Cardiac muscle cell (in vitro differentiated cells and primary cell): ENCODE data around the gene NUDT8. TPM values are rescaled to one million over a fixed set of nuclear protein-coding genes. Genes with fewer than 3 reads are reported as not detected.
"Not testable (repeated sequence)": the region's sequence is repeated elsewhere in the genome, so short reads cannot be mapped to it uniquely, and the experiment has no call there.

Source experiments
- DNase-seq, 2 donors: peaks; one replicate each; pipeline versions ENCODE4 v3.0.0 to v3.0.0-alpha.2; 2010 to 2017; ENCODE audit warnings: low read depth in 1 of 2, low spot score in 1 of 2
- H3K27ac ChIP-seq: fragments of 200-600 bp; sonication (generic); 2 replicates; pipeline ENCODE4 v1.5.1; 2016
- H3K27me3 ChIP-seq: fragments of 200-600 bp; sonication (generic); 2 replicates; pipeline ENCODE4 v1.6.0; 2016; ENCODE audit warnings: control low read depth
- H3K36me3 ChIP-seq: fragments of 200-600 bp; sonication (generic); 2 replicates; pipeline ENCODE4 v1.5.1; 2016; ENCODE audit warnings: control low read depth
- H3K4me1 ChIP-seq: fragments of 200-600 bp; sonication (generic); 2 replicates; pipeline ENCODE4 v1.8.1; 2017; ENCODE audit warnings: low read depth, mild to moderate bottlenecking, mixed run types
- H3K4me3 ChIP-seq: fragments of 200-600 bp; sonication (generic); 2 replicates; pipeline ENCODE4 v1.5.1; 2016; ENCODE audit warnings: mild to moderate bottlenecking
- H3K9me3 ChIP-seq: fragments of 200-600 bp; sonication (generic); 2 replicates; pipeline ENCODE4 v1.5.1; 2017; ENCODE audit warnings: low read depth, mild to moderate bottlenecking, control low read depth
- CTCF ChIP-seq: IDR thresholded peaks from 2 replicates; pipeline ENCODE4 v1.5.1; 2012; ENCODE audit warnings: low read depth, mild to moderate bottlenecking, low read length
- polyA plus RNA-seq: library from polyadenylated mRNA; unstranded; fragments of >200 nt; fragmentation: Nextera tagmentation; extraction: Ambion mirVana; gene quantifications from 2 replicates; pipeline ENCODE4 v1.2.1, GENCODE V29; 2016
- total RNA-seq: library from RNA; depleted of rRNA; stranded (reverse); fragments of >200 nt; gene quantifications from 2 replicates; pipeline ENCODE4 v1.2.3, GENCODE V29; 2016

Gene NUDT8
- total and polyA plus RNA-seq, 2 experiments from 2014 or later = 6.9 to 17.3 TPM

DNA sequence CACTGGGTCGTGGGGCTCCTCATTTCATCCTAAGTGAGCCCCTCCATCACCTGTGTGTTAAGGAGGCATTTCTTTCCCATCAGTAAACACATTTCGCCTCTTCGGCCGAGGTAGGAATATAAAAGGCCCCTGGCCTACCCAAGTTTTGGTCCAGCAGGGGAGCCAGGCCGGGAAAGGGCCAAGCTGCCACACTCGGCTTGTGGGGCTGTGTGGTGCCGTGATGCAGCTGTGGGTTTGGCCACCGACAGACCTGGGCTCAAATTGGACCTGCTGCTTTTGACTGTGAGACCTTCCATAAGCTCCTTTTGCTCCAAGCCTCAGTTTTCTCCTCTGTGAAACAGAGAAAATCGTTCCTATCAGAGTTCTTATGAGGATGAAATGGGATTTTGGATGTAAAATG, 22.2 kb downstream of the NUDT8 start:
- peaks cover 24% of the 10 kb centered on the region for H3K36me3 ChIP-seq
- no peak overlapping the region for H3K27ac ChIP-seq
- H3K4me3 ChIP-seq = peak overlapping the region; percentile 95
- H3K27me3 ChIP-seq = no peaks in the 10 kb centered on the region
- TF ChIP-seq CTCF = no peak
- peaks cover 11% of the 10 kb centered on the region for H3K4me1 ChIP-seq
- DNase-seq = no peak
- no peaks in the 10 kb centered on the region for H3K9me3 ChIP-seq

DNA sequence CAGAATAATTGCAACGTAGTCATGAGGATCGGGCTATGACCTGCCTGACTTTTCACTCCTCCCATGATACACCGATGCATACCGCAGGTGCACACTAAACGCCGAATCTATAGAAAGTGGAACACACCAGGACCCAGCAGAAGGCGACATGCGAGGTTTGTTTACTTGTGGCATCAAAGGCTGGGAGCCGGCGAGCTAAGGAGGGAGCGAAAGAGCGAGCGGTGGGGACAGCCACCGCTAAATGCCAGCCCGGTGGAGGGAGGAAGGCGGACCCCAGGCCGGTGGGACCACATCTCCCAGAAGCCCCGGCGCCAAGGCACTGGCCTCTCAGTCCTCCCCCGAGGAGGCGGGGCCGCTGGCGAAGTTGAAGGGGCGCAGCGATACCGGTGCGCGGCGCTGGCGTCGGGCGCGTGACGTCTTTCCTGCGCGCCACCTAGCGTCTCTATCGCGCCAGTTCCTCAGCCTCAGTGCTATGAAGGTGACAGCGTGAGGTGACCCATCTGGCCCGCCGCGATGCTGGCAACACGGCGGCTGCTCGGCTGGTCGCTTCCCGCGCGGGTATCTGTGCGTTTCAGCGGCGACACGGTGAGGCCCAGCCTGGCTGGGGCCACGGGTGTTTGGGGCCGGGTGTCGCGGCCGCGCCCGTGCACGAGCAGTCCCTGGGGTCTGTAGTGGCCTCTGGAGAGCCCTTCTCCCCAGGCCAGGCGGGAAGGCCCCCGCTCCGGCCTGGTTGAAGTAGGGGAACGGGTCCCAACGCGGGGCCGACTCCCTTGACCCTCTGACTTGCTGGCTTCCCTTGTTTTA, 23.0 kb downstream of the NUDT8 start, which contains the start of gene NDUFV1:
TSS of gene NDUFV1 (plus strand) at position 445 of the 804 bp plus-strand sequence. CDS start at position 514, 69 bp downstream.
- Histone ChIP-seq H3K4me1 (peaks cover 11% of the 10 kb centered on the region), H3K4me3 (peak within 1 kb of the TSS; percentile 95), H3K9me3 (no peaks in the 10 kb centered on the region), H3K27ac (peak within 1 kb of the TSS; percentile 13), H3K27me3 (no peaks in the 10 kb centered on the region), H3K36me3 (peaks cover 24% of the 10 kb centered on the region)
- peak; percentile 49 for TF ChIP-seq CTCF
- DNase-seq = peak; percentile 95 to 99

DNA sequence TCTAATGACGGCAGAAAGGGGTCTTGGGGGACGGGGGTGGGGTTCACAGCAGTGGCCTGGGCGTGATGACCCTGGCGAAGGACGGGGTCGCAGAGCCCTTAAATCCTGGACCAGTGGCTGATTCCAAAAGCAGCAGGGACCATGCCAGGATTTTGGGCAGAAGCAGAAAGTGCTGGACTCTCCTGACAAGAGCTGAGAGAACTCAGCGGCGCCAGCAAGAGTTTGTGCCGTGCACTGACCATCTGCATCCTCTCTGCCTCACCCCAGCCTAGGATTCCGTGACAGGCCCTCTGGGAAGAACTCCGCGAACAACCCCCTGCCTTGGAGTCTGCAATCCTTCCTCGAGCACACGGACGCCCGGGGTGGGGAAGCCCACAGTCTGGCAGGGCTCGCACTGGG, 23.6 kb downstream of the NUDT8 start:
- H3K27ac ChIP-seq = no peak overlapping the region
- peak; percentile 25 to 26 for DNase-seq
- H3K9me3 ChIP-seq = no peaks in the 10 kb centered on the region
- no peak for TF ChIP-seq CTCF
- H3K4me3 ChIP-seq = peak overlapping the region; percentile 95
- H3K4me1 ChIP-seq = peaks cover 11% of the 10 kb centered on the region
- H3K36me3 ChIP-seq = peaks cover 23% of the 10 kb centered on the region
- no peaks in the 10 kb centered on the region for H3K27me3 ChIP-seq

GRCh38 chr11:67605231-67606011, 24.3 kb downstream of the NUDT8 start:
- Histone ChIP-seq H3K9me3 (no peaks in the 10 kb centered on the region), H3K27me3 (no peaks in the 10 kb centered on the region), H3K4me3 (no peak overlapping the region), H3K36me3 (peaks cover 17% of the 10 kb centered on the region), H3K4me1 (peaks cover 11% of the 10 kb centered on the region), H3K27ac (no peak overlapping the region)
- DNase-seq = no peak
- no peak for TF ChIP-seq CTCF

- no peak overlapping the region for H3K4me3 ChIP-seq
These were observed 24.9 kb downstream of the NUDT8 start for GRCh38 chr11:67604815-67605214.

DNA sequence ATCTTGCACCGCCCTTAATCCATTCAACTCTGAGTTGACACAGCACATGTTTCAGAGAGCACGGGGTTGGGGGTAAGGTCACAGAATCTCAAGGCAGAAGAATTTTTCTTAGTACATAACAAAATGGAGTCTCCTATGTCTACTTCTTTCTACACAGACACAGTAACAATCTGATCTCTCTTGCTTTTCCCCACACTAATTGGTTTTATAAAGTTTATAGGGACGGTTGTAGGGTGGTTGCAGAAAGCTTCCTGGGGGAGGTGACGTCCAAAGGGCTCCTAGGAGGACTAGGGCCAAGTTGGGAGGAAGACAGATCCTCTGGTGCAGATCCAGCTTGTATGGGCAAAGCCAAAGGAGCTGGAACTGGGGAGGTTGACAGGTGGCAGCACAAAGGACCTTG, 25.6 kb downstream of the NUDT8 start:
- H3K27me3 ChIP-seq, DNase-seq, H3K4me3 ChIP-seq, H3K9me3 ChIP-seq, H3K36me3 ChIP-seq, H3K27ac ChIP-seq: not testable (repeated sequence)
- H3K4me1 ChIP-seq = peaks cover 11% of the 10 kb centered on the region

More at GRCh38 chr11:67604815-67605214, 24.9 kb downstream of the NUDT8 start:
- Histone ChIP-seq H3K9me3 (no peaks in the 10 kb centered on the region), H3K36me3 (peaks cover 11% of the 10 kb centered on the region), H3K4me1 (peaks cover 11% of the 10 kb centered on the region), H3K27ac (no peak overlapping the region), H3K27me3 (no peaks in the 10 kb centered on the region)
- no peak for TF ChIP-seq CTCF
- no peak for DNase-seq
